ENCODE results near the gene P2RX7.
"Not testable (repeated sequence)": the region's sequence is repeated elsewhere in the genome, so short reads cannot be mapped to it uniquely, and the experiment has no call there.

Gene P2RX7

GRCh38 chr12:121205491-121205890 is 72.8 kb downstream of the P2RX7 start:
- no peak for DNase-seq (ENCODE audit: low spot score)

GRCh38 chr12:121208571-121208970 is 75.9 kb downstream of the P2RX7 start:
- not testable (repeated sequence) for DNase-seq (ENCODE audit: low spot score)

- no peak for DNase-seq (ENCODE audit: low spot score)
Measured at GRCh38 chr12:121209221-121209620, 76.5 kb downstream of the P2RX7 start.

GRCh38 chr12:121209624-121210572 is 77.2 kb downstream of the P2RX7 start, which contains the start of gene P2RX4:
Gene P2RX4 (plus strand): TSS chr12:121210129. CDS start chr12:121210165, 36 bp downstream.
- no peak for DNase-seq (ENCODE audit: low spot score)

GRCh38 chr12:121212875-121213274 is 80.2 kb downstream of the P2RX7 start:
- DNase-seq (ENCODE audit: low spot score): no peak

GRCh38 chr12:121214166-121214777 is 81.6 kb downstream of the P2RX7 start:
- peak; percentile 48 for DNase-seq (ENCODE audit: low spot score)

- peak; percentile 87 for DNase-seq (ENCODE audit: low spot score)
Measured at GRCh38 chr12:121214855-121215745, 82.4 kb downstream of the P2RX7 start.

GRCh38 chr12:121216102-121216501 is 83.4 kb downstream of the P2RX7 start:
- DNase-seq (ENCODE audit: low spot score): no peak

GRCh38 chr12:121217063-121217462 is 84.4 kb downstream of the P2RX7 start:
- DNase-seq (ENCODE audit: low spot score): no peak

- no peak for DNase-seq (ENCODE audit: low spot score)
Measured at GRCh38 chr12:121217761-121218160, 85.1 kb downstream of the P2RX7 start.

GRCh38 chr12:121218588-121219352 is 86.1 kb downstream of the P2RX7 start:
- no peak for DNase-seq (ENCODE audit: low spot score)

GRCh38 chr12:121219353-121219986 is 86.8 kb downstream of the P2RX7 start:
- no peak for DNase-seq (ENCODE audit: low spot score)

GRCh38 chr12:121222847-121223246 is 90.2 kb downstream of the P2RX7 start:
- no peak for DNase-seq (ENCODE audit: low spot score)

GRCh38 chr12:121223292-121224285 is 90.9 kb downstream of the P2RX7 start:
- no peak for DNase-seq (ENCODE audit: low spot score)

GRCh38 chr12:121224591-121224990 is 91.9 kb downstream of the P2RX7 start:
- DNase-seq (ENCODE audit: low spot score): no peak

GRCh38 chr12:121226399-121226798 is 93.7 kb downstream of the P2RX7 start:
- DNase-seq (ENCODE audit: low spot score): no peak

GRCh38 chr12:121226871-121227270 is 94.2 kb downstream of the P2RX7 start:
- DNase-seq (ENCODE audit: low spot score): not testable (repeated sequence)

GRCh38 chr12:121227294-121227693 is 94.6 kb downstream of the P2RX7 start:
- no peak for DNase-seq (ENCODE audit: low spot score)

- DNase-seq (ENCODE audit: low spot score): no peak
Measured at GRCh38 chr12:121228919-121229665, 96.4 kb downstream of the P2RX7 start.

All from kidney capillary endothelial cell (primary cell).